ENCODE measurements around the gene CC2D2A.
"Not testable (repeated sequence)": the region's sequence is repeated elsewhere in the genome, so short reads cannot be mapped to it uniquely, and the experiment has no call there.

DNA sequence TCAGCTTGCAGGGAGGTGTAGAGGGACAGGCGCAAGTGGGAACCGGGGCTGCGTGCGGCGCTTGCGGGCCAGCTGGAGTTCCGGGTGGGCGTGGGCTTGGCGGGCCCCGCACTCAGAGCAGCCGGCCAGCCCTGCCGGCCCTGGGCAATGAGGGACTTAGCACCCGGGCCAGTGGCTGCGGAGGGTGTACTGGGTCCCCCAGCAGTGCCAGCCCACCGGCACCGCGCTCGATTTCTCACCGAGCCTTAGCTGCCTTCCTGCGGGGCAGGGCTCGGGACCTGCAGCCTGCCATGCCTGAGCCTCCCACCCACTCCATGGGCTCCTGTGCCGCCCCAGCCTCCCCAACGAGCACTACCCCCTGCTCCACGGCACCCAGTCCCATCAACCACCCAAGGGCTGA is 145.2 kb downstream of the CC2D2A start:
- not testable (repeated sequence) for TF ChIP-seq POLR2A, POU2F2, POLR2AphosphoS5 (IDR thresholded peaks at IDR 0.05; ENCODE audit: low read depth, low read length)

All from GM12891 (cell line).